Fibroblast of villous mesenchyme (primary cell): ENCODE results near the gene KCNH3. TPM values are rescaled to one million over a fixed set of nuclear protein-coding genes. Genes with fewer than 3 reads are reported as not detected.

Source experiments
- DNase-seq: peaks from one replicate; pipeline ENCODE4 v3.0.0-alpha.2; 2010; ENCODE audit warnings: low read depth
- H3K4me3 ChIP-seq: 2 replicates; pipeline ENCODE4 v1.5.1; 2011; ENCODE audit warnings: low read depth, mild to moderate bottlenecking, low read length
- CTCF ChIP-seq: IDR thresholded peaks from 2 replicates; pipeline ENCODE4 v1.5.1; 2012; ENCODE audit warnings: low read depth, mild to moderate bottlenecking, low read length; ENCODE audit not compliant: insufficient read depth
- total RNA-seq: library from RNA; depleted of rRNA; stranded (reverse); fragments of >200 nt; gene quantifications from 2 replicates; pipeline ENCODE4 v1.2.3, GENCODE V29; 2012

Gene KCNH3
- total RNA-seq, 1 donor, result under 0.01 TPM

GRCh38 chr12:49556391-49557186 lies 17.8 kb downstream of the KCNH3 start:
- DNase-seq, result no peak
- H3K4me3 ChIP-seq, result no peak overlapping the region
- no peak for TF ChIP-seq CTCF

GRCh38 chr12:49557187-49557916 lies 18.5 kb downstream of the KCNH3 start:
- DNase-seq, result no peak
- no peak overlapping the region for H3K4me3 ChIP-seq
- TF ChIP-seq CTCF, result no peak

GRCh38 chr12:49557917-49558215 lies 19.0 kb downstream of the KCNH3 start:
- DNase-seq, result no peak
- H3K4me3 ChIP-seq, result no peak overlapping the region
- TF ChIP-seq CTCF, result peak; percentile 11

GRCh38 chr12:49558526-49558925 lies 19.7 kb downstream of the KCNH3 start:
- no peak for TF ChIP-seq CTCF
- H3K4me3 ChIP-seq, result no peak overlapping the region
- no peak for DNase-seq

GRCh38 chr12:49559011-49559675 lies 20.3 kb downstream of the KCNH3 start:
- TF ChIP-seq CTCF, result no peak
- H3K4me3 ChIP-seq, result no peak overlapping the region
- DNase-seq, result no peak

GRCh38 chr12:49560695-49561094 lies 21.9 kb downstream of the KCNH3 start:
- H3K4me3 ChIP-seq, result no peak overlapping the region
- TF ChIP-seq CTCF, result no peak
- DNase-seq, result no peak
